Measurements from ENCODE around the gene PPP4C.

DNA sequence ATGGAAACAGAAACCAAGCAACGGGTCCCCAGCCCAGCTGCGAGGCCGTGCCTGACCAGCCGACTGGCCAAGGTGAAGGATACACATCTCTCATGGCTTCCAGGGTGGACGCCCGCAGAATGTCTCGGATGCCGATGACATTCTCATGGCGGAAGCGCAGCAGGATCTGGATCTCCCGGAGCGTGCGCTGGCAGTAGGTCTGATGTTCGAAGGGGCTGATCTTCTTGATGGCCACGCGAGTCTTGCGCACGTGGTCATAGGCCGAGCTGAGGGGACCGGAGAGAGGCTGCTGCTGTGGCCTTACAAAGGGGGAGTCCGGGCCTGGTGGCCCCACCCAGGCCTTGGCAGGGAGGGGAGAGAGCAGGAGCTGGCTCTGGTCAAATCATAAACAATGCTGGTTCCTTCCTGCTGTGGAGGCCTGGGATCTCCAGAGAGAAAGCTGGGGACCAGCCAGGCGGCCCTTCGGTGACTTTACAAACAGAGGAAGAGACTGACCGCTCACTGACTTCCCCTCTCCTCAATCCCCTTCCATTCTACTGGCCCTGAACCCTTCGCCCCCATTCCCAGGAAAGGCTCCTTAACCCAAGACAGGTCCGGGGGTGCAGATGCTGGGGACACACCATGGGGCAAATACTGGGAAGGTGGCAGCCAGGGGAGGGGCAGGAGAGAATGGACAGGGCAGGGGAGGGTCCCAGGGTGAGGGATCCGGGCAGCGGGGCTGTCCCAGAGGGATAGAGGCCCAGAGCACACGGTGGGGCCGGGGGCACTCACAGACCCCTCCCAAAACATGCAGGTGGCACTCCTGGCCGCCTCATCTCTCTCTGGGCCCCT lies 46.2 kb downstream of the PPP4C start:
- TF ChIP-seq YY1 (IDR thresholded peaks at IDR 0.05; ENCODE audit: insufficient read depth, insufficient read length) (no peak), SUZ12 (IDR thresholded peaks at IDR 0.05; ENCODE audit: extremely low read depth, insufficient read depth, insufficient read length) (no peak)
